Right atrium auricular region (tissue), 2 donors: ENCODE results near the gene TRPM2. TPM values are rescaled to one million over a fixed set of nuclear protein-coding genes. Genes with fewer than 3 reads are reported as not detected.

ENCODE experiments used
- DNase-seq: peaks from one replicate; pipeline ENCODE4 v3.0.0-alpha.2; 2019; ENCODE audit warnings: low spot score
- H3K27ac ChIP-seq, 2 donors: fragments of 200-600 bp; sonication (generic); 1 replicate in 1 of 2; 2 replicates in 1 of 2; pipeline ENCODE4 v1.5.1; 2016 to 2019
- H3K27me3 ChIP-seq, 2 donors: fragments of 200-600 bp; sonication (generic); one replicate each; pipeline versions ENCODE4 v1.5.1 to v1.6.0; 2017 to 2019
- H3K36me3 ChIP-seq: fragments of 200-600 bp; sonication (generic); one replicate; pipeline ENCODE4 v1.5.1; 2016
- H3K4me1 ChIP-seq, 2 donors: fragments of 200-600 bp; sonication (generic); one replicate each; pipeline versions ENCODE4 v1.5.1 to v1.6.0; 2017 to 2019
- H3K4me3 ChIP-seq, 2 donors: fragments of 200-600 bp; sonication (generic); 1 replicate in 1 of 2; 2 replicates in 1 of 2; pipeline ENCODE4 v1.5.1; 2017 to 2019; ENCODE audit warnings: mild to moderate bottlenecking in 1 of 2, moderate library complexity in 1 of 2
- H3K9me3 ChIP-seq, 2 donors: fragments of 200-600 bp; sonication (generic); one replicate each; pipeline ENCODE4 v1.5.1; 2019
- CTCF ChIP-seq, 2 donors: fragments of 200-600 bp; sonication (generic); IDR thresholded peaks; one replicate each; pipeline ENCODE4 v1.5.1; 2019; ENCODE audit warnings: antibody characterized with exemption in 2 of 2
- total RNA-seq, 2 donors: library from RNA; depleted of rRNA; stranded (reverse); fragments of >200 nt; gene quantifications; one replicate each; pipeline ENCODE4 v1.1.0, GENCODE V29; 2016

Gene TRPM2
- total RNA-seq, 2 donors from 2014 or later, result 0.75 to 0.89 TPM

- Histone ChIP-seq H3K27ac (no peak overlapping the region), H3K4me1 (peaks cover 0 to 11% of the 10 kb centered on the region in 2 donors), H3K9me3 (no peaks in the 10 kb centered on the region), H3K27me3 (no peaks in the 10 kb centered on the region), H3K4me3 (no peak overlapping the region), H3K36me3 (peaks cover 23% of the 10 kb centered on the region)
- no peak for DNase-seq
- no peak for TF ChIP-seq CTCF (IDR thresholded peaks at IDR 0.05)
Measured at GRCh38 chr21:44333509-44334328, 19.7 kb upstream of the TRPM2 start.

GRCh38 chr21:44334329-44335030 lies 18.9 kb upstream of the TRPM2 start:
- H3K4me3 ChIP-seq, result no peak overlapping the region
- no peak overlapping the region for H3K27ac ChIP-seq
- H3K36me3 ChIP-seq, result peaks cover 23% of the 10 kb centered on the region

GRCh38 chr21:44335266-44336059 lies 18.0 kb upstream of the TRPM2 start:
- no peaks in the 10 kb centered on the region for H3K27me3 ChIP-seq
- DNase-seq, result no peak
- peaks cover 23% of the 10 kb centered on the region for H3K36me3 ChIP-seq
- no peak overlapping the region for H3K27ac ChIP-seq
- H3K4me1 ChIP-seq, result peaks cover 0 to 18% of the 10 kb centered on the region in 2 donors
- no peak for TF ChIP-seq CTCF (IDR thresholded peaks at IDR 0.05)
- H3K9me3 ChIP-seq, result no peaks in the 10 kb centered on the region
- H3K4me3 ChIP-seq, result no peak overlapping the region

More at GRCh38 chr21:44334329-44335030, 18.9 kb upstream of the TRPM2 start:
- Histone ChIP-seq H3K4me1 (peaks cover 0 to 11% of the 10 kb centered on the region in 2 donors), H3K9me3 (no peaks in the 10 kb centered on the region), H3K27me3 (no peaks in the 10 kb centered on the region)
- no peak for TF ChIP-seq CTCF (IDR thresholded peaks at IDR 0.05)
- no peak for DNase-seq

- Histone ChIP-seq H3K27ac (no peak overlapping the region), H3K27me3 (no peaks in the 10 kb centered on the region), H3K36me3 (peaks cover 15% of the 10 kb centered on the region), H3K4me1 (peaks cover 0 to 18% of the 10 kb centered on the region in 2 donors), H3K9me3 (no peaks in the 10 kb centered on the region), H3K4me3 (no peak overlapping the region)
- no peak for DNase-seq
- no peak for TF ChIP-seq CTCF (IDR thresholded peaks at IDR 0.05)
Measured at GRCh38 chr21:44337449-44337848, 16.0 kb upstream of the TRPM2 start.

- Histone ChIP-seq H3K36me3 (peaks cover 15% of the 10 kb centered on the region), H3K4me1 (peaks cover 0 to 18% of the 10 kb centered on the region in 2 donors), H3K27me3 (no peaks in the 10 kb centered on the region), H3K27ac (peak overlapping the region; percentile 75 to 95), H3K9me3 (no peaks in the 10 kb centered on the region), H3K4me3 (peak overlapping the region; percentile 40 to 93)
- peak in 1 of 2 donors; percentile 58 for TF ChIP-seq CTCF (IDR thresholded peaks at IDR 0.05)
- DNase-seq, result peak; percentile 76
Measured at GRCh38 chr21:44337941-44338895, 15.2 kb upstream of the TRPM2 start.
